HG03460 (cell line): ENCODE measurements around the gene GP1BB.
"Not testable (repeated sequence)": the region's sequence is repeated elsewhere in the genome, so short reads cannot be mapped to it uniquely, and the experiment has no call there.

Experiments used
- ATAC-seq: cut with Tn5 transposase; IDR thresholded peaks from one replicate; pipeline ENCODE4 v1.9.1; 2021; ENCODE audit not compliant: unreplicated experiment

Gene GP1BB

GRCh38 chr22:19723232-19723982 is at the start of gene GP1BB:
GP1BB (plus strand) TSS chr22:19723539; CDS start chr22:19723570, 31 bp downstream.
- no peak for ATAC-seq

GRCh38 chr22:19673660-19674059 is 49.7 kb upstream of the GP1BB start:
- ATAC-seq: no peak

GRCh38 chr22:19674129-19674928 is 49.0 kb upstream of the GP1BB start:
- ATAC-seq: no peak

- ATAC-seq: no peak
Observed at GRCh38 chr22:19674929-19675253, 48.4 kb upstream of the GP1BB start.

GRCh38 chr22:19675428-19675827 is 47.9 kb upstream of the GP1BB start:
- no peak for ATAC-seq

- not testable (repeated sequence) for ATAC-seq
Observed at GRCh38 chr22:19676437-19676836, 46.9 kb upstream of the GP1BB start.

GRCh38 chr22:19678949-19679521 is 44.3 kb upstream of the GP1BB start:
- ATAC-seq: no peak

GRCh38 chr22:19679522-19680101 is 43.7 kb upstream of the GP1BB start:
- no peak for ATAC-seq

GRCh38 chr22:19680287-19680881 is 43.0 kb upstream of the GP1BB start:
- ATAC-seq: no peak

- no peak for ATAC-seq
Observed at GRCh38 chr22:19680911-19681862, 42.2 kb upstream of the GP1BB start.

GRCh38 chr22:19681863-19682245 is 41.5 kb upstream of the GP1BB start:
- ATAC-seq: no peak

- no peak for ATAC-seq
Observed at GRCh38 chr22:19686946-19687345, 36.4 kb upstream of the GP1BB start.

GRCh38 chr22:19687561-19688300 is 35.6 kb upstream of the GP1BB start:
- ATAC-seq: no peak

- no peak for ATAC-seq
Observed at GRCh38 chr22:19688301-19689290, 34.7 kb upstream of the GP1BB start.

GRCh38 chr22:19689408-19689807 is 33.9 kb upstream of the GP1BB start:
- ATAC-seq: no peak

GRCh38 chr22:19691007-19691720 is 32.2 kb upstream of the GP1BB start:
- no peak for ATAC-seq

- ATAC-seq: no peak
Observed at GRCh38 chr22:19691721-19692341, 31.5 kb upstream of the GP1BB start.
